CD4-positive, alpha-beta T cell (primary cell): ENCODE data around the gene GRK4. TPM values are rescaled to one million over a fixed set of nuclear protein-coding genes. Genes with fewer than 3 reads are reported as not detected.

Experiments used
- ATAC-seq: fragments of 200-7000 bp; cut with Tn5 transposase; one replicate; pipeline ENCODE4 v1.10.0; 2022; ENCODE audit warnings: mild to moderate bottlenecking; ENCODE audit not compliant: poor library complexity
- CTCF ChIA-PET: fragments of 350-600 bp; sonication (Branson Sonifier 250); formaldehyde crosslinking; loops from one replicate; lab custom pipeline; 2021; ENCODE audit warnings: antibody characterized with exemption, inconsistent platforms; lab: Charles Lee
- POLR2A ChIA-PET: fragments of 350-600 bp; sonication (Branson Sonifier 250); formaldehyde crosslinking; loops from one replicate; lab custom pipeline; 2021; ENCODE audit warnings: antibody characterized with exemption, inconsistent platforms; lab: Charles Lee
- DNase-seq, 14 experiments: peaks; one replicate each; pipeline ENCODE4 v3.0.0-alpha.2; 2013 to 2020; ENCODE audit warnings: mixed read lengths in 2 of 14
- H3K27ac ChIP-seq, 2 donors: one replicate each; pipeline versions ENCODE4 v1.5.1 to v1.7.0; 2013; ENCODE audit warnings: low read length in 2 of 2, low read depth in 1 of 2, mild to moderate bottlenecking in 1 of 2
- H3K27me3 ChIP-seq, 2 experiments: 1 replicate in 1 of 2; 2 replicates in 1 of 2; pipeline versions ENCODE4 v1.6.1 to v1.7.0; 2013; ENCODE audit warnings: low read length in 2 of 2, control low read depth in 1 of 2, mild to moderate bottlenecking in 1 of 2, moderate library complexity in 1 of 2; ENCODE audit not compliant: insufficient read depth in 2 of 2, control insufficient read depth in 1 of 2
- H3K36me3 ChIP-seq: one replicate; pipeline ENCODE4 v1.6.1; 2013; ENCODE audit warnings: low read length, control low read depth; ENCODE audit not compliant: insufficient read depth
- H3K4me1 ChIP-seq: one replicate; pipeline ENCODE4 v1.6.1; 2013; ENCODE audit warnings: low read length, control low read depth; ENCODE audit not compliant: insufficient read depth
- H3K4me3 ChIP-seq: one replicate; pipeline ENCODE4 v1.5.1; 2013; ENCODE audit warnings: mild to moderate bottlenecking, low read length, moderate library complexity
- H3K9me3 ChIP-seq, 2 experiments: 1 replicate in 1 of 2; 2 replicates in 1 of 2; pipeline versions ENCODE4 v1.6.1 to v1.7.0; 2013; ENCODE audit warnings: low read length in 2 of 2, mild to moderate bottlenecking in 2 of 2, control low read depth in 1 of 2, moderate library complexity in 1 of 2; ENCODE audit not compliant: control insufficient read depth in 1 of 2, insufficient read depth in 1 of 2
- H3K27ac Mint-ChIP-seq: one replicate; pipeline ENCODE4 v1.8.0; 2020; ENCODE audit warnings: mixed read lengths
- H3K27me3 Mint-ChIP-seq: one replicate; pipeline ENCODE4 v1.8.0; 2021; ENCODE audit warnings: mixed read lengths
- H3K36me3 Mint-ChIP-seq: one replicate; pipeline ENCODE4 v1.8.0; 2021; ENCODE audit warnings: low read depth, mixed read lengths
- H3K4me1 Mint-ChIP-seq: one replicate; pipeline ENCODE4 v1.8.0; 2021; ENCODE audit warnings: low read depth, mixed read lengths
- H3K4me3 Mint-ChIP-seq: one replicate; pipeline ENCODE4 v1.8.0; 2020; ENCODE audit warnings: mild to moderate bottlenecking, mixed read lengths
- H3K9me3 Mint-ChIP-seq: one replicate; pipeline ENCODE4 v1.8.0; 2020; ENCODE audit warnings: mixed read lengths
- CTCF ChIP-seq: fragments of 200-600 bp; IDR thresholded peaks from one replicate; pipeline ENCODE4 v1.8.0; 2022; ENCODE audit warnings: antibody characterized with exemption, mild to moderate bottlenecking
- intact Hi-C, 2 experiments: fragments of 100-400 bp; cut with DNase I in 1 of 2; cut with micrococcal nuclease in 1 of 2; formaldehyde crosslinking; loops; one replicate each; pipeline versions ENCODE4 v1.15.1 to v1.9.0; 2023 to 2025; cut with DNase I, micrococcal nuclease
- total RNA-seq, 174 experiments: library from RNA in 2 of 174; stranded (reverse) in 2 of 174; gene quantifications; one replicate each; pipeline ENCODE4 v1.2.3 and lab custom pipeline; 2021 to 2026

Gene GRK4
- total RNA-seq, 2 experiments from 2014 or later, result 1.2 to 1.8 TPM

GRCh38 chr4:3022112-3022511 lies 58.7 kb downstream of the GRK4 start:
- CTCF ChIA-PET, result no interaction called here
- peaks cover 7% of the 10 kb centered on the region for H3K9me3 Mint-ChIP-seq
- ATAC-seq, result no peak

GRCh38 chr4:3022651-3023050 lies 59.3 kb downstream of the GRK4 start:
- Mint-ChIP-seq H3K9me3 (peaks cover 7% of the 10 kb centered on the region), H3K4me3 (no peak overlapping the region), H3K27ac (no peak overlapping the region), H3K36me3 (no peaks in the 10 kb centered on the region), H3K4me1 (no peaks in the 10 kb centered on the region), H3K27me3 (no peaks in the 10 kb centered on the region)
- Histone ChIP-seq H3K4me1 (peaks cover 8% of the 10 kb centered on the region), H3K36me3 (no peaks in the 10 kb centered on the region), H3K4me3 (no peak overlapping the region), H3K27ac (no peak overlapping the region), H3K9me3 (peaks cover 0 to 14% of the 10 kb centered on the region in 2 experiments), H3K27me3 (no peaks in the 10 kb centered on the region)
- TF ChIP-seq CTCF, result no peak
- intact Hi-C loops, result no loop called here
- POLR2A ChIA-PET, result no interaction called here
- CTCF ChIA-PET, result no interaction called here
- no peak for DNase-seq
- no peak for ATAC-seq

More at GRCh38 chr4:3022112-3022511, 58.7 kb downstream of the GRK4 start:
- Mint-ChIP-seq H3K27ac (no peak overlapping the region), H3K4me1 (no peaks in the 10 kb centered on the region), H3K27me3 (no peaks in the 10 kb centered on the region), H3K36me3 (no peaks in the 10 kb centered on the region), H3K4me3 (no peak overlapping the region)
- no peaks in the 10 kb centered on the region for H3K36me3 ChIP-seq
- H3K27me3 ChIP-seq, result no peaks in the 10 kb centered on the region
- no peak overlapping the region for H3K4me3 ChIP-seq
- H3K9me3 ChIP-seq, result peaks cover 0 to 14% of the 10 kb centered on the region in 2 experiments
- TF ChIP-seq CTCF, result no peak
- no peak for DNase-seq
- H3K27ac ChIP-seq, result no peak overlapping the region
- H3K4me1 ChIP-seq, result peaks cover 8% of the 10 kb centered on the region
- POLR2A ChIA-PET, result interaction anchor here (0.6 kb wide), 1 partner anchor 1158 kb away, joined by 3 read pairs; no protein-coding TSS in a partner anchor
- intact Hi-C loops, result no loop called here

- Mint-ChIP-seq H3K9me3 (peaks cover 7% of the 10 kb centered on the region), H3K27ac (no peak overlapping the region), H3K4me3 (no peak overlapping the region), H3K27me3 (no peaks in the 10 kb centered on the region), H3K36me3 (no peaks in the 10 kb centered on the region), H3K4me1 (no peaks in the 10 kb centered on the region)
- H3K36me3 ChIP-seq, result no peaks in the 10 kb centered on the region
- DNase-seq (no peak), ATAC-seq (no peak)
- ChIA-PET CTCF (no interaction called here), POLR2A (no interaction called here)
- no peaks in the 10 kb centered on the region for H3K27me3 ChIP-seq
- no peak for TF ChIP-seq CTCF
- no peak overlapping the region for H3K27ac ChIP-seq
- H3K9me3 ChIP-seq, result peaks cover 0 to 14% of the 10 kb centered on the region in 2 experiments
- intact Hi-C loops, result no loop called here
- H3K4me3 ChIP-seq, result no peak overlapping the region
- peaks cover 7% of the 10 kb centered on the region for H3K4me1 ChIP-seq
Measured at GRCh38 chr4:3025881-3026280, 62.5 kb downstream of the GRK4 start.
